Nephron (organoid): ENCODE results near the gene KDM5D.

Experiments
- H3K27ac Mint-ChIP-seq, 3 experiments: 2 replicates each; pipeline ENCODE4 v1.8.0; 2020; ENCODE audit warnings: mixed read lengths in 3 of 3, mild to moderate bottlenecking in 2 of 3, moderate library complexity in 1 of 3
- H3K27me3 Mint-ChIP-seq: 2 replicates; pipeline ENCODE4 v1.8.0; 2021; ENCODE audit warnings: low read depth, mild to moderate bottlenecking, moderate library complexity, mixed read lengths
- H3K36me3 Mint-ChIP-seq: 2 replicates; pipeline ENCODE4 v1.8.0; 2020; ENCODE audit warnings: low read depth, mixed read lengths
- H3K4me1 Mint-ChIP-seq: 2 replicates; pipeline ENCODE4 v1.8.0; 2020; ENCODE audit warnings: mixed read lengths
- H3K4me3 Mint-ChIP-seq, 3 experiments: 2 replicates each; pipeline ENCODE4 v1.8.0; 2020; ENCODE audit warnings: mild to moderate bottlenecking in 3 of 3, mixed read lengths in 3 of 3, moderate library complexity in 2 of 3
- H3K9me3 Mint-ChIP-seq: 2 replicates; pipeline ENCODE4 v1.8.0; 2020; ENCODE audit warnings: mixed read lengths
- TF ChIP-seq, protein P1 (sequence below), 3 experiments: fragments of 200-600 bp; sonication (generic); IDR thresholded peaks; one replicate each; pipeline ENCODE4 v1.5.0; 2021; ENCODE audit warnings: antibody characterized with exemption in 3 of 3; ENCODE audit not compliant: unreplicated experiment in 3 of 3

Gene KDM5D

DNA sequence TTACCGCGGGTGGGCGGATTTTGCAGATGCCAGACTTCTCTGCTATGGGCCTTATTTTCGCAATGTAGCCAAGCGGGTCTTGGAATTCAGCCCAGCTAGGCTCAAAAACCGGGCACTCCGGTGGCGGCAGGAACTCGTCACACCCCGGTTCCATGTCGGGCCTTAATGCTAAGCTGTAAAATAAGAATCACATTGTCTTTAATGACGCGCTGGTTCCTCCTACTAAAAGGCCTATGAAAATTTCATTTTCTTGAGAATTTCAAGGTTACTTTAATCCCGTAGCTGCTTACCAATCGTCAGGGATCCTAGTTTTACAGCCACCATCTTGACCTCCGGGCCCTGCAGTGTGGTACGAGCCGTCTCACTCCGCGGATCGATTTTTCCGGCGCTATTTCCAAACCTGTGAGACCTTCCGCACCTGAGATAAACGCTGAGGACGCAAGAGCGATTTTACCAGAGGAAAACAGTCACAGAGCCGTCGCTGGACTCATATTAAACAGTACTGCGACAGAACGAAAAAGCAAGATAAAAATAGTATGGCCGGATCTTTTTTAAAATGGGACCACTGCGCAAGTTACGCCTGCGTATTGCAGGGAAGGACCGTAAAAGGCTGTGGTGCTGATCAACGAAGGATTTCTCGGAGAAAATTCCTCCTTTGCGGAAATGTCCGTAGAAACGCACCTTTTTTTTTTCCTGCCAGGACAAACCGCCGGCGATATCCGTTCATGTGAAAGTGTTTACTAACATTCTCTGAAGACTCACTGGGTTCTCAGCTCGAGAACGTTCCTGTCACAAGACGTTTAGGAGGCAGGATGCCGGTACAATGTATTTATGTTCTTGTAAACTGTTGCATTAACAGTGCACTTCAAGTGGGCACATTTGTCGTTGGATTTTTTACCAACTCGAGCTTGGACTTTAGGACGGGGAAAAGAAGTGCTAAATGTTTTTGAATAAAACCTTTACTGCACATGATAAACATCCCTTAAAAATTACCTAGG is at the start of gene KDM5D:
KDM5D (minus strand) TSS at position 346 of the 998 bp plus-strand sequence; CDS start at position 154, 192 bp downstream.
- TF ChIP-seq, protein P1, sequence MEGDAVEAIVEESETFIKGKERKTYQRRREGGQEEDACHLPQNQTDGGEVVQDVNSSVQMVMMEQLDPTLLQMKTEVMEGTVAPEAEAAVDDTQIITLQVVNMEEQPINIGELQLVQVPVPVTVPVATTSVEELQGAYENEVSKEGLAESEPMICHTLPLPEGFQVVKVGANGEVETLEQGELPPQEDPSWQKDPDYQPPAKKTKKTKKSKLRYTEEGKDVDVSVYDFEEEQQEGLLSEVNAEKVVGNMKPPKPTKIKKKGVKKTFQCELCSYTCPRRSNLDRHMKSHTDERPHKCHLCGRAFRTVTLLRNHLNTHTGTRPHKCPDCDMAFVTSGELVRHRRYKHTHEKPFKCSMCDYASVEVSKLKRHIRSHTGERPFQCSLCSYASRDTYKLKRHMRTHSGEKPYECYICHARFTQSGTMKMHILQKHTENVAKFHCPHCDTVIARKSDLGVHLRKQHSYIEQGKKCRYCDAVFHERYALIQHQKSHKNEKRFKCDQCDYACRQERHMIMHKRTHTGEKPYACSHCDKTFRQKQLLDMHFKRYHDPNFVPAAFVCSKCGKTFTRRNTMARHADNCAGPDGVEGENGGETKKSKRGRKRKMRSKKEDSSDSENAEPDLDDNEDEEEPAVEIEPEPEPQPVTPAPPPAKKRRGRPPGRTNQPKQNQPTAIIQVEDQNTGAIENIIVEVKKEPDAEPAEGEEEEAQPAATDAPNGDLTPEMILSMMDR (IDR thresholded peaks at IDR 0.05; ENCODE audit: unreplicated experiment in 3 of 3): no peak
- Mint-ChIP-seq H3K27ac (no peak within 1 kb of the TSS), H3K27me3 (no peaks in the 10 kb centered on the region), H3K4me1 (no peaks in the 10 kb centered on the region), H3K9me3 (no peaks in the 10 kb centered on the region), H3K4me3 (no peak within 1 kb of the TSS), H3K36me3 (no peaks in the 10 kb centered on the region)

DNA sequence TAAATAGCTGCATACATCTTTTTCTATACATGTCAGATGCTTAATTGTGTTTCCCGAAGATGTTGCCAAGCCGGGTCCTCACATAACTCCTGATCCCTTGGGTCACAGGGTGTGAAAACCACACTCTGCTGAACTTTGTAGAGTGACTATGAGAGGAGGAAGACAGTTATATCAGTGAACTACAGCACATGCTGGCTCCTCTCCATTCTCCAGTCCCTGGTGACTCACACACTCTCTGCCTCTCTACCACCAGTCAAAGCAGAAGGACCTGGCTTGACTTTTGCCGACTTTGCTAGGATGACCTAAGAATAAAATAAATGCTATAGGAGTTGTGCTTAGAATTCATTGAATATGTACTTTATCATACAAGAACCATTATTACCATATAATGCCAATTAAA is 23.8 kb upstream of the KDM5D start:
- TF ChIP-seq, protein P1 (IDR thresholded peaks at IDR 0.05; ENCODE audit: unreplicated experiment in 3 of 3): no peak
- no peaks in the 10 kb centered on the region for H3K36me3 Mint-ChIP-seq
- H3K9me3 Mint-ChIP-seq: no peaks in the 10 kb centered on the region
- no peak overlapping the region for H3K27ac Mint-ChIP-seq
- no peaks in the 10 kb centered on the region for H3K4me1 Mint-ChIP-seq
- no peak overlapping the region for H3K4me3 Mint-ChIP-seq
- H3K27me3 Mint-ChIP-seq: no peaks in the 10 kb centered on the region

DNA sequence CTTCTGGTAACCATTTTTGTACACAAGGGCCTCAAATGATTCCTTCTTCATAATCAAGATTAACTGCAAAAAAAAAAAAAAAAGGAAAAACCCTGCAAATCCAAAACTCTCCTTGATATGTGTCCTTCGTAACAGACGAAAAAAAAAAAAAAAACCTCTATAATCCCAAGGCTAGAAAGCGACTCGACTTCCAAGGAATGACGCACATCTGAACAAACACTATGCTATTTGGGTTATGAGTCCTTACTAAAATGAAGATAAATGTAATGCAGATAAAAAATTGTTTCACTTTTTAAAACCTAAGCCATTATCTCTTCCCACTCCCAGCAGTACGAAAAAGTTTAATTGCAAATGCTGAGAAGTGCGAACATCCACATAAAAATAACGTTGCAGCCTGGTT is 1.2 kb downstream of the KDM5D start:
- H3K9me3 Mint-ChIP-seq: no peaks in the 10 kb centered on the region

DNA sequence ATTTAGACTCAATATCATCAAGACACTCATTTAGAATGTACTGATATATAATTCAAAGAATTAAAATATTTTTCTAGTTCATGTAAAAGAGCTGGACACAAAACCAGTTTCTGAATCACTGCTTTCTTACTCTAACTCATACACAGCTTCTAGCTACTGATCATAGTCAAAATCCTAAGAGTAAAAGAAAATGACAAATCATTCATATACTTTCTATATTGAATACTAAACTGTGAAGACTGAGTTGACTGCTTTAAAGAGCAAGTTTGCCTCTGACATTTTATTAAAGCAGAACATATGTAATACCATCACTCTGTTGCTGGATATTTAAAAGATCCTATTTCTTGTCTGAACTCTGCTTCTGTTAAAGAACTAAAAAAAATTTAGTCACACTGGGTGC is 2.4 kb downstream of the KDM5D start:
- no peaks in the 10 kb centered on the region for H3K36me3 Mint-ChIP-seq
- no peak overlapping the region for H3K27ac Mint-ChIP-seq
- no peaks in the 10 kb centered on the region for H3K4me1 Mint-ChIP-seq
- no peaks in the 10 kb centered on the region for H3K9me3 Mint-ChIP-seq
- no peak overlapping the region for H3K4me3 Mint-ChIP-seq
- no peaks in the 10 kb centered on the region for H3K27me3 Mint-ChIP-seq
- TF ChIP-seq, protein P1 (IDR thresholded peaks at IDR 0.05; ENCODE audit: unreplicated experiment in 3 of 3): no peak

More for the DNA sequence above, 1.2 kb downstream of the KDM5D start:
- no peak overlapping the region for H3K27ac Mint-ChIP-seq
- TF ChIP-seq, protein P1 (IDR thresholded peaks at IDR 0.05; ENCODE audit: unreplicated experiment in 3 of 3): no peak
- no peaks in the 10 kb centered on the region for H3K4me1 Mint-ChIP-seq
- H3K36me3 Mint-ChIP-seq: no peaks in the 10 kb centered on the region
- H3K27me3 Mint-ChIP-seq: no peaks in the 10 kb centered on the region
- H3K4me3 Mint-ChIP-seq: no peak overlapping the region

DNA sequence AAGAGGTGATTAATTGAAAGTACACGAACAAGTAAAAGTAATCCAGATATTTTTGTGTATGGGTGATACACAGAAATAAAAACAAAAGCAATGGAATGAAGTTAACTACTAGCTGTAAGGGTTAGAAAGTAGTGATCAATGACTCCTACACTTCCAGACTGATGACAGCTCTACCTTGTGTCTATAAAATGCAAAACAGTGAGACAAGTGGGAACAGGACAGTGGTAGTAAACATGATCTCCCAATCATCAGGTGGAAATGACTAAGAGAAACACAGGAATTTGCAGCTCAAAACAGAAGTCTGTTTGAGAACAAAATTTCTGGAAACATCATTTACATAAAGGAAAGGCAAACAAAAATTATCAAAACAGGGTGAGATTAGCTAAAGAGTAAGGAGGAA is 10.1 kb downstream of the KDM5D start:
- Mint-ChIP-seq H3K4me3 (no peak overlapping the region), H3K36me3 (no peaks in the 10 kb centered on the region), H3K27me3 (no peaks in the 10 kb centered on the region), H3K4me1 (no peaks in the 10 kb centered on the region), H3K27ac (no peak overlapping the region), H3K9me3 (no peaks in the 10 kb centered on the region)
- TF ChIP-seq, protein P1 (IDR thresholded peaks at IDR 0.05; ENCODE audit: unreplicated experiment in 3 of 3): no peak
